KOPT-K1 (cell line): ENCODE results near the gene ZNF829.

Source experiments
- H3K27ac ChIP-seq: fragments of 200-600 bp; sonication (generic); 2 replicates; pipeline ENCODE4 v1.5.1; 2016; ENCODE audit warnings: antibody characterized with exemption, mild to moderate bottlenecking, low read depth, low read length; ENCODE audit not compliant: poor library complexity, severe bottlenecking
- H3K36me3 ChIP-seq: fragments of 200-600 bp; sonication (generic); 2 replicates; pipeline ENCODE4 v1.5.1; 2017; ENCODE audit warnings: antibody characterized with exemption, mild to moderate bottlenecking, low read length, moderate library complexity; ENCODE audit not compliant: insufficient read depth
- H3K9me3 ChIP-seq: fragments of 200-600 bp; sonication (generic); 2 replicates; pipeline ENCODE4 v1.5.1; 2017; ENCODE audit warnings: antibody characterized with exemption, low read length, mild to moderate bottlenecking; ENCODE audit not compliant: insufficient read depth, poor library complexity, severe bottlenecking

The ZNF829 gene

DNA sequence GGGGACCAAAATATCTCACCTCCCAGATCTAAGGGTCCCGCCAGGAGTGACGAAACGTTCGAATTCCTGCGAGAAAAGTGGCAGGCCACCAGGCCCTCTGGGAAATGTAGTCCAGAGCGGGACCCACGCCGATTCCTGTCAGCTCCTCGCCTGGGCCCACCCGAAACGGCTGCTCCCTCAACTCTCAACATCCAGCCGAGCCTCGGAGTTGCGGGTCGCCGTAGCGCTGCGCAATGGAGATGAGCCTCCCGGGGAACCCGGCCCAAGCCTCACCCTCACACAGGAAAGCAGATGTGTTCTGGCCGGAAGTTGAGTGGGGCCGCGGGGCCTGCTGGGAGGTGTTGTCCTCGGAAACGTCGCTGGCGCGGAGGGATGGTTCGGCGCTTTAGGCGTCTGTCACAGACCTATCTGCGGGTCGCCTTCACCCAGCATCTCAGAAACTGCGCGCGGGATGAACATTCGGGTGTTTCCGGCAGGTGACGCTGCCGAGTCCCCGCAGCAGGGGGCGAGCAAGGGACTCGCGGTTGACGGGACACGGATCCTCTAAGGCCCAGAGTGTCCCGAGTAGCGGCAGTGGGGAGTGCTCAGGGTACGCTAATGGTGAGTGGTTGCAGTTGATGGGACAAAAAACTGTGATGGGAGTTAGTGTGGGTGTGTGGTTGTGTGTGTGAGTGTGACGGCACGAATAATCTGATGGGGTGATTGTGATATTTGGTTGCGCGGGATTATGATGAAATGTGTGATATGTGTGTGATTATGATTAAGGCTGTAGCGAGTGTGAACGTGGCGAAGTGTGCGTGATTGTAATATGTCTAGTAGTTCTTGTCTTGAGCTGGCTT lies at the start of gene ZNF829, which contains the start of gene ZNF568:
TSS of gene ZNF829 (minus strand) at position 300 of the 839 bp plus-strand sequence. CDS start 1,124 bp downstream, outside the sequence.
TSS of gene ZNF568 (plus strand) at position 341 of the 839 bp plus-strand sequence. CDS start 6,439 bp downstream, outside the sequence.
- Histone ChIP-seq H3K36me3 (peaks cover 37% of the 10 kb centered on the region), H3K9me3 (peaks cover 16% of the 10 kb centered on the region), H3K27ac (peak within 1 kb of the TSS; percentile 77)

DNA sequence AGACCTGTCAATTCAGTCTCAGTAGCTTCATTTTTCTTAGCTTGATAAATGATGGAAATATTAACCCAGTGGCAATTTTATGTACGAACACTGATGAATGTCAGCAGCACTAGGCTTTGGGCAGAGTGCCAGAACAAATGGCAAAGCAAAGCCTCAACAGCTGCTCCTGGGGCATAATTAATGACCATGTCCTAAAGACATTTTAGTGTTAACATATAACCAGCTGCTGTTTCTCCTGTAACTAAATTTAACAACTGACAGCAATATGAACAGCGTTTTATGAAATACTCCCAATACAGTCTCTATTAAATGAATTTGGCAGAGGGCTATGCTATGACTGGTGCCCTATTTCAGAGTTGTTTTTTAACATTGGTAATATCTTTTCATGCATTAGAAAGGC lies 47.2 kb upstream of the ZNF829 start:
- Histone ChIP-seq H3K9me3 (peaks cover 17% of the 10 kb centered on the region), H3K36me3 (no peaks in the 10 kb centered on the region), H3K27ac (no peak overlapping the region)

DNA sequence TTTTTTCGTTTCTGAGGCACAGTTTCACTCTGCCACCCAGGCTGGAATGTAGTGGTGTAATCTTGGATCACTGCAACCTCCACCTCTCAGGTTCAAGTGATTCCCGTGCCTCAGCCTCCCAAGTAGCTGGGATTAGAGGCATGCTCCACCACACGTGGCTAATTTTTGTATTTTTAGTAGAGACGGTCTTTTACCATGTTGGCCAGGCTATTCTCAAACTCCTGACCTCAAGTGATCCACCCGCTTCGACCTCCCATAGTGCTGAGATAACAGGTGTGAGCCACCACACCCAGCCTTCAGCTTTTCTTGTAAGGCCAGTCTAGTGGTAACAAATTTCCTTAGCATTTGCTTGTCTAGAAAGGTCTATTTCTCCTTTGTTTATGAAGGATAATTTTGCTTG lies 46.3 kb upstream of the ZNF829 start:
- Histone ChIP-seq H3K36me3 (no peaks in the 10 kb centered on the region), H3K9me3 (peaks cover 17% of the 10 kb centered on the region), H3K27ac (no peak overlapping the region)

DNA sequence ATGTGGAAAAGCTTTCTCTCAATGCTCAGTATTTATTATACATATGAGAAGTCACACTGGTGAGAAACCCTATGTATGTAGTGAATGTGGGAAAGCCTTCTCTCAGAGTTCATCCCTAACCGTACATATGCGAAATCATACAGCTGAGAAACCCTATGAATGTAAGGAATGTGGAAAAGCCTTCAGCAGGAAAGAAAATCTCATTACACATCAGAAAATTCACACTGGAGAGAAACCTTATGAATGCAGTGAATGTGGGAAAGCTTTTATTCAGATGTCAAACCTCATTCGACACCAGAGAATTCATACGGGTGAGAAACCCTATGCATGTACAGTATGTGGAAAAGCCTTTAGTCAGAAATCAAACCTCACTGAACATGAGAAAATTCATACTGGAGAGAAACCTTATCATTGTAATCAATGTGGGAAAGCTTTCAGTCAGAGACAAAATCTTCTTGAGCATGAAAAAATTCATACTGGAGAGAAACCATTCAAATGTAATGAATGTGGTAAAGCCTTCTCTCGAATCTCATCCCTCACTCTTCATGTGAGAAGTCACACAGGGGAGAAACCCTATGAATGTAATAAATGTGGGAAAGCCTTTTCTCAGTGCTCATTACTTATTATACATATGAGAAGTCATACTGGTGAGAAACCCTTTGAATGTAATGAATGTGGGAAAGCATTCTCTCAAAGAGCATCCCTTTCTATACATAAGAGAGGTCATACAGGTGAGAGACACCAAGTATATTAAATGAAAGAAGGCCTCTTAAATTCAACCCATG lies 34.4 kb upstream of the ZNF829 start:
- Histone ChIP-seq H3K36me3 (peaks cover 25% of the 10 kb centered on the region; the same call in 1 of the 2 replicates), H3K9me3 (peaks cover 55% of the 10 kb centered on the region), H3K27ac (no peak overlapping the region)

DNA sequence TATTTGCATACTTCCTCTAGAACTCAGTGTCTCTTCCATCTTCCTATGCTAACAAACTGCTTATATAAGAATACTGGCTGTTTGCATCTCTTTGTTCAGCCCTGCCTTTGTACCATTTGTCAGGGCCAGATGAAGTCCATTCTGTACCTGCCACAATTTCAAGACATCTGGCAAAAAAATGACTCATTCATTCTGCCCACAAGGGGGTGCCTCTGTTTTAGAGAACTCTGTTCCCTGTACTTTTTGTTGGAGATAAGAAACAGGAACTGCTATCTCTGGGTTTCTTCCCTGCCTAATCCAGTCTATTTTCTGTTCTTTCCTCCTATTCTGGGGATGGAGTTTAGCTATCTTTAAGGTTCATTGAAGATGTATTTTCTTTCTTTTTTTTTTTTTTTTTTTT lies 23.1 kb upstream of the ZNF829 start:
- Histone ChIP-seq H3K27ac (no peak overlapping the region), H3K9me3 (peaks cover 15% of the 10 kb centered on the region), H3K36me3 (peaks cover 15% of the 10 kb centered on the region; the same call in 1 of the 2 replicates)

DNA sequence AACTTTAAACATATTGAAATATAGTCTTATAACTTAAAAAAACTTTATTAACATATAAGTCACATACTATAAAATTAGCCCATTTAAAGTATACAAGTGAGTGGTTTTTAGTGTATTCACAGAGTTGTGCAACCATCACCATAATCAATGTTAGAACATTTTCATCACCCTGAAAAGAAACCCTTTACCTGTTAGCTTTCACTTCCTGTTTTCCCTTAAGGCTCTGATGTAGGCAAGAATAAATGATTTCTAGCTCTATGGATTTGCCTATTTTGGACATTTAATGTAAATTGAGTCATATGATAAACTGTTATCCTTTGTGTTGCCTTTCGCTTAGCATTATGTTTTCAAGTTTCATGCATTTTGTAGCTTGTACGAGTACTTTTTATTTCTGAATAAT lies 15.6 kb upstream of the ZNF829 start:
- Histone ChIP-seq H3K36me3 (no peaks in the 10 kb centered on the region; the same call in 1 of the 2 replicates), H3K9me3 (peaks cover 26% of the 10 kb centered on the region), H3K27ac (no peak overlapping the region)

DNA sequence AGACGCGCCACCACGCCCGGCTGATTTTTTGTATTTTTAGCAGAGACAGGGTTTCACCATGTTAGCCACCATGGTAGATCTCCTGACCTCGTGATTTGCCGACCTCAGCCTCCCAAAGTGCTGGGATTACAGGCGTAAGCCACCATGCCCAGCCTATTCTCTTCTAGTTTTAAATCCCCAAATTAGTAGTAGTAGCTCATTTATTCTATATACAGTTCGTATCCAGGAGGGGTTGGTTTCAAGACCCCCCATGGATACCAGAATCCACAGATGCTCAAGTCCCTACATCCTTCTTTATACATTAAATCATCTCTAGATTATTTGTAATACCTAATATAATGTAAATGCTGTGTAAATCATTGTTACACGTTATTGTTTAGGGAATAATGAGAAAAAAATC lies 2.0 kb upstream of the ZNF829 start:
- Histone ChIP-seq H3K27ac (no peak overlapping the region), H3K9me3 (peaks cover 23% of the 10 kb centered on the region), H3K36me3 (peaks cover 28% of the 10 kb centered on the region)

DNA sequence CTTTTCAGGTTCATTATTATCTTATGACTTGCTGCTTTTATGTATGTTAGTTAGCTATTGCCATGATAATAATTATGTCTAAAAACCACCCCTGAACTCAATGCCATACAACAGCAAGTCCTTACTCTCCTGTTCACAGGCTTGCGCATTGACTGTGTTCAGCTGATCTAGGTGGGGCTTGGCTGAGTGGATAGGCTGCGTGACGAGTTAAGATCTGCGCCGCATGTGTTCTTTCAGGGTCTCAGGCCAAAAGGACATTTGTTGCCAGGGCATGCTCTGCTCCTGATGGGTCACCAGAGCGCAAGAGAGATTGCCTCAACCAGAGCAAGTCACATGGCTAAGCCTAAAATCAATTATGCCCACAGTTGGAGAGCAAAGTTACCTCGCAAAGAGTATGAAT lies 900 bp upstream of the ZNF829 start:
- Histone ChIP-seq H3K27ac (peak overlapping the region; percentile 77), H3K9me3 (peaks cover 21% of the 10 kb centered on the region), H3K36me3 (peaks cover 29% of the 10 kb centered on the region)

DNA sequence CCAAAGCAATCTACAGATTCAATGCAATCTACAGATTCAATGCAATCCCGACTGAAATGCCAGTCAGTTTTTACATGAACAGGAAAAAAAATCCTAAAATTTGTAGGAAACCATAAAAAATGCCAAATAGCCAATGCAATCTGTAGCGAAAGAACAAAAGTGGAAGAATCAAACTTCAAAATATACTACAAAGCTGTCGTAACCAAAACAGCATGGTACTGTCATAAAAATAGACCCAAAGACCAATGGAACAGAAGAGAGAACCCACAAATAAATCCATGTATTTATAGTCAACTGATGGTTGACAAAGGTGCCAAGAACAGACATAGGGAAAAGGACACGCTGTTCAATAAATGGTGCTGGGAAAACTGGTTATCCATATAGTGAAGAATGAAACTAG lies 17.7 kb downstream of the ZNF829 start:
- Histone ChIP-seq H3K9me3 (peaks cover 92% of the 10 kb centered on the region), H3K36me3 (peaks cover 81% of the 10 kb centered on the region), H3K27ac (no peak overlapping the region)

DNA sequence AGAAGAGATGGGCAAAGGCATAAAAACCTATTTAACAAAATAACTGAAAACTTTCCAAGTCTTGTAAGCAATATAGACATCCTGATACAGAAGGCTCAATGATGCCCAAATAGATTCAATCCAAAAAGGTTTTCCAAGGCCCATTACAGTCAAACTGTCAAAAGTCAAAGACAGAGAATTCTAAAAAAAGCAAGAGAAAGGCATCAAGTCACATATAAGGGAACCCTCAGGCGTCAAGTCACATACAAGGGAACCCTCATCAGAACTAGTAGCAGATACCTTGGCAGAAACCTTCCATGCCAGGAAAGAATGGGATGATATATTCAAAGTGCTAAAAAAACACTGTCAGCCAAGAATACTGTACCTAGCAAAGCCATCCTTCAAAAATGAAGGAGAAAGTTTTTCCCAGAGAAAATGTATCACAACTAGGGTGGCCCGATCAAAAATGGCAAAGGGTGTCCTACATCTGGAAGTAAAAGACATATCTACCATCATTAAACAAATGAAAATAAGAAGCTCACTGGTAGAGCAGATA lies 21.2 kb downstream of the ZNF829 start:
- Histone ChIP-seq H3K9me3 (peaks cover 94% of the 10 kb centered on the region), H3K36me3 (peaks cover 88% of the 10 kb centered on the region), H3K27ac (no peak overlapping the region)

DNA sequence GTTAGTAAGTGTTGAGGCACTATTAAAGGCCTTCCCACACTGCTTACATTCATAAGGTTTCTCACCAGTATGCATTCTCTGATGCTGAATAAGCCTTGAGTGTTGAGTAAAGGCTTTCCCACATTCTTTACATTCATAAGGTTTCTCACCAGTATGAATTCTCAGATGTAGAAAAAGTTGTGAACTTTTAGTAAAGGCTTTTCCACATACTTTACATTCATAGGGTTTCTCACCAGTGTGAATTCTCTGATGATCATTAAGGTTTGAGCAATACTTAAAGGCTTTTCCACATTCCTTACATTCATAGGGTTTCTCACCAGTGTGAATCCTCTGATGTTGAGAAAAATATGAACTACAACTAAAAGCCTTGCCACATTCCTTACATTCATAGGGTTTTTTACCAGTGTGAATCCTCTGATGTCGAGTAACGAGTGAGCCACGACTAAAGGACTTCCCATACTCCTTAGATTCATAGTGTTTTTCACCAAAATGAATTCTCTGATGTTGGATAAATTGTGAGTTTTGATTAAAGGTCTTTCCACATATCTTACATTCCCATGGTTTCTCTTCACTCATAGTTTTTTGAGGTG lies 24.2 kb downstream of the ZNF829 start:
- H3K27ac ChIP-seq, result no peak overlapping the region
- peaks cover 72% of the 10 kb centered on the region for H3K36me3 ChIP-seq
- H3K9me3 ChIP-seq, result peaks cover 97% of the 10 kb centered on the region

DNA sequence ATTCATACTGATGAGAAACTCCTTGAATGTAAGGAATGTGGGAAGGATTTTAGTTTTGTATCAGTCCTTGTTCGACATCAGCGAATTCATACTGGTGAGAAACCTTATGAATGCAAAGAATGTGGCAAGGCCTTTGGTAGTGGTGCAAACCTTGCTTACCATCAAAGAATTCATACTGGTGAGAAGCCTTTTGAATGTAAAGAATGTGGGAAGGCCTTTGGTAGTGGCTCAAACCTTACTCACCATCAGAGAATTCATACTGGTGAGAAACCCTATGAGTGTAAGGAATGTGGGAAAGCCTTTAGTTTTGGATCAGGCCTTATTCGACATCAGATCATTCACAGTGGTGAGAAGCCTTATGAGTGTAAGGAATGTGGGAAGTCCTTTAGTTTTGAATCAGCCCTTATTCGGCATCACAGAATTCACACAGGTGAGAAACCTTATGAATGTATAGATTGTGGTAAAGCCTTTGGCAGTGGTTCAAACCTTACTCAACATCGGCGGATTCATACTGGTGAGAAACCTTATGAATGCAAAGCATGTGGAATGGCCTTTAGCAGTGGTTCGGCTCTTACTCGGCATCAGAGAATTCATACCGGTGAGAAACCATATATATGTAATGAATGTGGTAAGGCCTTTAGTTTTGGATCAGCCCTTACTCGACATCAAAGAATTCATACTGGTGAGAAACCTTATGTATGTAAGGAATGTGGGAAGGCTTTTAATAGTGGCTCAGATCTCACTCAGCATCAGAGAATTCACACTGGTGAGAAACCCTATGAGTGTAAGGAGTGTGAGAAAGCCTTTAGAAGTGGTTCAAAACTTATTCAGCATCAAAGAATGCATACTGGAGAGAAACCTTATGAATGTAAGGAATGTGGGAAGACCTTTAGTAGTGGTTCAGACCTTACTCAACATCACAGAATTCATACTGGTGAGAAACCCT lies 38.8 kb downstream of the ZNF829 start:
- H3K27ac ChIP-seq, result no peak overlapping the region
- peaks cover 46% of the 10 kb centered on the region for H3K36me3 ChIP-seq
- H3K9me3 ChIP-seq, result peaks cover 90% of the 10 kb centered on the region

DNA sequence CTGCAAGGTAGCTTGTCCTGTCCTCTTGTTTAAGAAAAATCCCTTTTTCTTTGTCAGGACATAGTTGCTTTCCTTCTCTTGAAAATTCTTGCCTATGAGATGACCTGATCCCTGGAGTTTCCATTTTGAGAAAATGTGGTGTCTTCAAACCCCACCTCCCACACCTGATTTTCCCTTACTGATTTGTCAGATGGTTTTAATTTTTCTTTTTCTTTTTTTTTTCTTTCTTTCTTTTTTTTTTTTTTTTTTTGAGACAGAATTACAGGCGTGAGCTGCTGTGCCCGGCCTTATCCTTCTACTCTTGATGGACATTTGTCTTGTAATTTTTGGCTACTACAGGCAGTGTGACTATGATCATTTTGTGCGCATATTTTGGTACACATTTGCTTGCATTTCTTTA lies 64.2 kb downstream of the ZNF829 start:
- Histone ChIP-seq H3K9me3 (peaks cover 20% of the 10 kb centered on the region), H3K36me3 (peaks cover 36% of the 10 kb centered on the region), H3K27ac (no peak overlapping the region)
